DOHH2 (cell line): Measurements from ENCODE around the gene MAOA.

Source experiments
- CTCF ChIP-seq: fragments of 200-600 bp; sonication (generic); IDR thresholded peaks from one replicate; pipeline ENCODE4 v1.5.1; 2014; ENCODE audit warnings: antibody characterized with exemption, mild to moderate bottlenecking, low read depth, low read length; ENCODE audit not compliant: poor library complexity, severe bottlenecking
- EZH2phosphoT487 ChIP-seq: fragments of 200-600 bp; sonication (generic); IDR thresholded peaks from 2 replicates; pipeline ENCODE4 v1.6.1; 2017; ENCODE audit warnings: borderline replicate concordance, mild to moderate bottlenecking, antibody characterized with exemption, low read length, moderate library complexity, mixed read lengths

DNA sequence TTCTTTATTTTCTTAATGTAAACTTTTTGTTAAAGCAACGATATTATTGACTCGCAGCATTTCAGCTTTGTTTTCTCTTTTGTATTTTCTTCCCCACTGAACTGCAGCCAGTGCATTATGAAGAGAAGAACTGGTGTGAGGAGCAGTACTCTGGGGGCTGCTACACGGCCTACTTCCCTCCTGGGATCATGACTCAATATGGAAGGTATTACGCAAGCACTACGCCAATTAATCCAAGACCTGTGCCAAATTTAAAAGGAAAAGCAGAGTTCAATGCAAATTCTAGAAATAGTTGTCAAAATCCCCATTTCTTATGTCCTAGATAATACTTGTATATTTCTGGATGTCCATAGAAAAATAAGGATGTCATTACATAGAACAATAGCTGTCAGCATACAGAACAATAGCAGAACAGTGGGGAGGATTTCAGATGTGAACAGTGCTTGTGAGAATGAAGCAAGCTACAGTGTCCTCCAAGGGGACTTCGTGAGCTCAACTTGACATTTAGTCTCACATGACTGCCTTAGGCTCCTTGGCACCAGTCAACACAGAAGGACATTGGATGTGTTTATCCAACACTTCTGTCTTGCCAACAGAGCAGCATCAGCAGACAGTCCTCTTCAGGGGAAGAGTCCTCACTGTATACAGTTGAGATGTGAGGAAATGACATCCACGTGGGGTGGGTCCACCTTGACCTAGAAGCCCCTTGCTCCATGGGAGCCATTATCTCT lies 85.9 kb downstream of the MAOA start:
- no peak for TF ChIP-seq EZH2phosphoT487
- no peak for TF ChIP-seq CTCF
